Measurements from ENCODE around the gene MBD5. TPM values are rescaled to one million over a fixed set of nuclear protein-coding genes. Genes with fewer than 3 reads are reported as not detected.

MBD5 gene
- total and polyA plus RNA-seq, 8 donors: 3.2 to 173 (median 26.5) TPM

- H3K36me3 ChIP-seq: no peaks in the 10 kb centered on the region
- H3K27ac ChIP-seq: no peak overlapping the region
- no peaks in the 10 kb centered on the region for H3K9me3 ChIP-seq
- intact Hi-C loops (cut with DNase I; ENCODE audit: low total_unique reads): no loop called here
- no peaks in the 10 kb centered on the region for H3K27me3 ChIP-seq
- no peak for TF ChIP-seq CTCF (IDR thresholded peaks at IDR 0.05)
- no peak for DNase-seq
- no peak overlapping the region for H3K4me3 ChIP-seq
- H3K4me1 ChIP-seq: peaks cover 0 to 9% (median 0%) of the 10 kb centered on the region in 4 donors
These were observed 278.7 kb downstream of the MBD5 start for GRCh38 chr2:148299616-148300015.

DNA sequence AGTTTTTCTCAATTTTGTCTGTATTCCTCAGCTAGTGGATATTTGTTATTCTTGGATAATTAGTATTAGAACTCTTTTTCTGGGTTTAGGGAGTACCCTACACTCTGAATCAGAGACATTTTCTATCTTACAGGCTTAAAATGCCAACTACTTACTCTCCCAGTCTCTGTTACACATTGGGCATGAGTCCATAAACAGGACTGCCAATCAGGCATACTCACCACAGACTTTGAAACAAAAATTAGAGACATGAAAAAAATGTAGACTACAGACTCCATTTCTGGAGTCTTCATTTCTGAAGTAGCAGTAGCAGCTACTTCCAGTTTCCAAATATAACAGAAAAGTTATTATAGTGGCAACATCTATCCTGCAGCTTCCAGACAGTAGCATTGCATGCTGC is 279.7 kb downstream of the MBD5 start:
- TF ChIP-seq POLR2AphosphoS5 (IDR thresholded peaks at IDR 0.05) (no peak), CTCF (IDR thresholded peaks at IDR 0.05) (no peak), POLR2A (IDR thresholded peaks at IDR 0.05) (no peak), EP300 (IDR thresholded peaks at IDR 0.05) (no peak)
- H3K27me3 ChIP-seq: no peaks in the 10 kb centered on the region
- no peak overlapping the region for H3K4me3 ChIP-seq
- intact Hi-C loops (cut with DNase I; ENCODE audit: low total_unique reads): no loop called here
- DNase-seq: no peak
- H3K4me1 ChIP-seq: peaks cover 0 to 9% (median 0%) of the 10 kb centered on the region in 4 donors
- no peaks in the 10 kb centered on the region for H3K9me3 ChIP-seq
- H3K27ac ChIP-seq: no peak overlapping the region
- no peaks in the 10 kb centered on the region for H3K36me3 ChIP-seq

DNA sequence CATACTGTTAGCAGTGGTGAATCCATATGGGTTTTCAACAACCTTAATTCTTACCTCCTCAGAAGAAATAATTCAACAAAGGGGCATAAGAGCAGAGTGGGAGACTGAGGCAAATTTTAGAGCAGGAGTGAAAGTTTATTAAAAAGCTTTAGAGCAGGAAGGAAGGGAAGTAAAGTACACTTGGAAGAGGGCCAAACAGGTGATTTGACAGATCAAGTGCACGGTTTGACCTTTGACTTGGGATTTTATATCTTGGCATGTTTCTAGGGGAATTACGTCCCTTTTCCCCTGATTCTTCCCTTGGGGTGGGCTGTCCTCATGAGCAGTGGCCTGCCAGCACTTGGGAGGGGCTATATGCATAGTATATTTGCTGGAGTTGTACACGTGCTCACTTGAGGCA is 280.5 kb downstream of the MBD5 start:
- H3K9me3 ChIP-seq: no peaks in the 10 kb centered on the region
- H3K4me1 ChIP-seq: peaks cover 0 to 9% (median 0%) of the 10 kb centered on the region in 4 donors
- intact Hi-C loops (cut with DNase I; ENCODE audit: low total_unique reads): no loop called here
- no peak overlapping the region for H3K4me3 ChIP-seq
- H3K27ac ChIP-seq: no peak overlapping the region
- peak in 1 of 2 donors; percentile 10 for DNase-seq
- WGBS, 5 donors: 49 to 73% (median 66%) methylated on average over 3 of the region's 3 CpGs
- no peaks in the 10 kb centered on the region for H3K27me3 ChIP-seq
- TF ChIP-seq EP300 (IDR thresholded peaks at IDR 0.05): no peak
- no peaks in the 10 kb centered on the region for H3K36me3 ChIP-seq

DNA sequence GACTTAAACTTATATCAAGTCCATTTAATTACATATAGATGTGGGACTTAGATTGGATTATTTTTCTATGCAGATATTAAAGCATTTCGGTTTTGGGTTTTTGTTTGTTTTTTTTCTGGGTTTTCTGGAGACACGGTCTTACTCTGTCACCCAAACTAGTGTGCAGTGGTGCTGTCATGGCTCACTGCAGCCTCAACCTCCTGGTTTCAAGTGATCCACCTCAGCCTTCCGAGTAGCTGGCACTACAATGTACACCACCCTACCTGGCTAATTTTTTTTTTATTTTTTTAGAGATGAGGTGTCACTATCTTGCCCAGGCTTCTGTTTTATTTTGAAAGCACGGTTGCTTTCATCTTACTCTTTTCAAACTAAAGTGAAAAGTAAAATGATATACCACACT is 281.6 kb downstream of the MBD5 start:
- no peak for TF ChIP-seq EP300 (IDR thresholded peaks at IDR 0.05)
- TF ChIP-seq POLR2AphosphoS5 (IDR thresholded peaks at IDR 0.05): no peak
- TF ChIP-seq CTCF (IDR thresholded peaks at IDR 0.05): no peak
- TF ChIP-seq POLR2A (IDR thresholded peaks at IDR 0.05): no peak
- H3K27ac ChIP-seq: no peak overlapping the region
- no peak overlapping the region for H3K4me3 ChIP-seq
- WGBS, 5 donors: 91 to 96% (median 93%) methylated on average over 4 of the region's 4 CpGs
- no peaks in the 10 kb centered on the region for H3K9me3 ChIP-seq
- no peaks in the 10 kb centered on the region for H3K27me3 ChIP-seq
- intact Hi-C loops (cut with DNase I; ENCODE audit: low total_unique reads): no loop called here
- no peak for DNase-seq
- no peaks in the 10 kb centered on the region for H3K36me3 ChIP-seq
- H3K4me1 ChIP-seq: peaks cover 0 to 9% (median 0%) of the 10 kb centered on the region in 4 donors

DNA sequence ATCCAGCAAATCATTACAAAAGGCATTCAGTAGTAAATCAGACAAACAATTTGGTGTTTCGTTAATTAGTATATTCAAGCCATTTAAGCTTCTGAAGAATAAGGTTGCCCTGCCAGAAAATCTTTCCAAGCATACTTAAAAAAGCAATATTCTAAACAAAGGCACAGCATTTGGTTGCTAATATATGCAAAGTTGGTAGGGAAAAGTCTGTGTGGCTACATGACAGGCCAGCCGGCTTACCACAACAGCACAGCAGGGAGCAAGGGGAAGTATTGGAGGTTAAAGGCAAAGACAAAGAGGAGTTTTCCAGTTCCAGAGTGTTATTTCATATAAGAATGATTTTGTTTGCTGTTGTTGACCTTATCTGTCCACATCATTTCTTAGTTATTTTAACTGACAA is 282.3 kb downstream of the MBD5 start:
- H3K36me3 ChIP-seq: no peaks in the 10 kb centered on the region
- no peak overlapping the region for H3K27ac ChIP-seq
- H3K9me3 ChIP-seq: no peaks in the 10 kb centered on the region
- DNase-seq: no peak
- H3K27me3 ChIP-seq: no peaks in the 10 kb centered on the region
- WGBS, 5 donors: 86 to 96% (median 90%) methylated on average over 2 of the region's 2 CpGs
- TF ChIP-seq EP300 (IDR thresholded peaks at IDR 0.05): no peak
- no peak for TF ChIP-seq CTCF (IDR thresholded peaks at IDR 0.05)
- TF ChIP-seq POLR2A (IDR thresholded peaks at IDR 0.05): no peak
- no peak for TF ChIP-seq POLR2AphosphoS5 (IDR thresholded peaks at IDR 0.05)
- intact Hi-C loops (cut with DNase I; ENCODE audit: low total_unique reads): no loop called here
- H3K4me3 ChIP-seq: no peak overlapping the region
- peaks cover 0 to 9% (median 0%) of the 10 kb centered on the region in 4 donors for H3K4me1 ChIP-seq

All from stomach (tissue), 9 donors.